ENCODE data around the gene IL12RB1.

The IL12RB1 gene

GRCh38 chr19:18069383-18069782 lies 17.4 kb downstream of the IL12RB1 start:
- no peak for TF ChIP-seq EZH2phosphoT487 (IDR thresholded peaks at IDR 0.05; ENCODE audit: low read depth)
- no peak for TF ChIP-seq CTCF (IDR thresholded peaks at IDR 0.05; ENCODE audit: low read depth, low read length)
- Histone ChIP-seq H3K9ac (ENCODE audit: low read length) (no peak overlapping the region), H3K9me3 (ENCODE audit: insufficient read depth, low read length) (no peaks in the 10 kb centered on the region), H3K36me3 (replicated peaks; ENCODE audit: low read depth, low read length) (no peaks in the 10 kb centered on the region), H4K20me1 (ENCODE audit: insufficient read depth, low read length) (no peaks in the 10 kb centered on the region), H3K4me3 (ENCODE audit: low read length) (no peak overlapping the region), H3K4me1 (ENCODE audit: low read length) (0 out of 2 replicates have a peak, but pooled peaks cover 2% of the 10 kb centered on the region), H3K27me3 (ENCODE audit: low read depth, low read length) (no peaks in the 10 kb centered on the region), H3K27ac (ENCODE audit: low read length) (no peak overlapping the region), H3K4me2 (ENCODE audit: low read length) (no peak overlapping the region), H2AFZ (ENCODE audit: low read depth, low read length) (no peak overlapping the region), H3K79me2 (ENCODE audit: low read length) (no peaks in the 10 kb centered on the region)

- Histone ChIP-seq H2AFZ (ENCODE audit: low read depth, low read length) (no peak overlapping the region), H3K4me1 (ENCODE audit: low read length) (0 out of 2 replicates have a peak, but pooled peaks cover 2% of the 10 kb centered on the region), H3K79me2 (ENCODE audit: low read length) (no peaks in the 10 kb centered on the region), H3K27ac (ENCODE audit: low read length) (no peak overlapping the region), H3K9me3 (ENCODE audit: insufficient read depth, low read length) (no peaks in the 10 kb centered on the region), H3K4me3 (ENCODE audit: low read length) (no peak overlapping the region), H4K20me1 (ENCODE audit: insufficient read depth, low read length) (no peaks in the 10 kb centered on the region), H3K9ac (ENCODE audit: low read length) (no peak overlapping the region), H3K36me3 (replicated peaks; ENCODE audit: low read depth, low read length) (no peaks in the 10 kb centered on the region), H3K4me2 (ENCODE audit: low read length) (no peak overlapping the region), H3K27me3 (ENCODE audit: low read depth, low read length) (no peaks in the 10 kb centered on the region)
- TF ChIP-seq EZH2phosphoT487 (IDR thresholded peaks at IDR 0.05; ENCODE audit: low read depth), result no peak
- no peak for TF ChIP-seq CTCF (IDR thresholded peaks at IDR 0.05; ENCODE audit: low read depth, low read length)
These were observed 18.3 kb downstream of the IL12RB1 start for GRCh38 chr19:18068395-18068794.

GRCh38 chr19:18065173-18065495 lies 21.6 kb downstream of the IL12RB1 start:
- H4K20me1 ChIP-seq (ENCODE audit: insufficient read depth, low read length), result no peaks in the 10 kb centered on the region
- no peak overlapping the region for H3K4me3 ChIP-seq (ENCODE audit: low read length)
- no peaks in the 10 kb centered on the region for H3K36me3 ChIP-seq (replicated peaks; ENCODE audit: low read depth, low read length)
- H3K79me2 ChIP-seq (ENCODE audit: low read length), result no peaks in the 10 kb centered on the region
- H3K9ac ChIP-seq (ENCODE audit: low read length), result no peak overlapping the region
- H3K9me3 ChIP-seq (ENCODE audit: insufficient read depth, low read length), result no peaks in the 10 kb centered on the region
- no peak for TF ChIP-seq CTCF (IDR thresholded peaks at IDR 0.05; ENCODE audit: low read depth, low read length)
- no peak for TF ChIP-seq EZH2phosphoT487 (IDR thresholded peaks at IDR 0.05; ENCODE audit: low read depth)
- H3K27ac ChIP-seq (ENCODE audit: low read length), result no peak overlapping the region
- no peak overlapping the region; the same call in 1 of the 2 replicates for H2AFZ ChIP-seq (ENCODE audit: low read depth, low read length)
- H3K27me3 ChIP-seq (ENCODE audit: low read depth, low read length), result no peaks in the 10 kb centered on the region
- H3K4me1 ChIP-seq (ENCODE audit: low read length), result 0 out of 2 replicates have a peak, but pooled peaks cover 2% of the 10 kb centered on the region
- no peak overlapping the region for H3K4me2 ChIP-seq (ENCODE audit: low read length)

- no peak overlapping the region for H3K27ac ChIP-seq (ENCODE audit: low read length)
- H3K4me1 ChIP-seq (ENCODE audit: low read length), result peaks cover 7% of the 10 kb centered on the region
These were observed 23.3 kb downstream of the IL12RB1 start for GRCh38 chr19:18063463-18063862.

More at GRCh38 chr19:18063463-18063862, 23.3 kb downstream of the IL12RB1 start:
- H3K79me2 ChIP-seq (ENCODE audit: low read length), result no peaks in the 10 kb centered on the region
- H3K9me3 ChIP-seq (ENCODE audit: insufficient read depth, low read length), result no peaks in the 10 kb centered on the region
- no peak overlapping the region for H2AFZ ChIP-seq (ENCODE audit: low read depth, low read length)
- TF ChIP-seq EZH2phosphoT487 (IDR thresholded peaks at IDR 0.05; ENCODE audit: low read depth) (no peak), CTCF (IDR thresholded peaks at IDR 0.05; ENCODE audit: low read depth, low read length) (peak; percentile 63)
- H3K4me2 ChIP-seq (ENCODE audit: low read length), result no peak overlapping the region
- H3K27me3 ChIP-seq (ENCODE audit: low read depth, low read length), result no peaks in the 10 kb centered on the region
- H3K36me3 ChIP-seq (replicated peaks; ENCODE audit: low read depth, low read length), result no peaks in the 10 kb centered on the region
- H4K20me1 ChIP-seq (ENCODE audit: insufficient read depth, low read length), result no peaks in the 10 kb centered on the region
- no peak overlapping the region for H3K9ac ChIP-seq (ENCODE audit: low read length)
- no peak overlapping the region for H3K4me3 ChIP-seq (ENCODE audit: low read length)

Measured in OCI-LY3 (cell line).